Activated CD4-positive, alpha-beta T cell treated with anti-CD3 and anti-CD28 coated beads, Interleukin-2, Interleukin-6, amounts not matched to agents 100 ng/mL and 50 ng/mL, durations not matched to agents 16 hours and 8 hours (primary cell): Measurements from ENCODE around the gene ZC3H18.
A peak's percentile ranks its signal among the peaks of the same experiment; 100 is the strongest.

Experiments used
- DNase-seq: peaks from one replicate; pipeline ENCODE4 v3.0.0-alpha.2; 2020

Gene ZC3H18

DNA sequence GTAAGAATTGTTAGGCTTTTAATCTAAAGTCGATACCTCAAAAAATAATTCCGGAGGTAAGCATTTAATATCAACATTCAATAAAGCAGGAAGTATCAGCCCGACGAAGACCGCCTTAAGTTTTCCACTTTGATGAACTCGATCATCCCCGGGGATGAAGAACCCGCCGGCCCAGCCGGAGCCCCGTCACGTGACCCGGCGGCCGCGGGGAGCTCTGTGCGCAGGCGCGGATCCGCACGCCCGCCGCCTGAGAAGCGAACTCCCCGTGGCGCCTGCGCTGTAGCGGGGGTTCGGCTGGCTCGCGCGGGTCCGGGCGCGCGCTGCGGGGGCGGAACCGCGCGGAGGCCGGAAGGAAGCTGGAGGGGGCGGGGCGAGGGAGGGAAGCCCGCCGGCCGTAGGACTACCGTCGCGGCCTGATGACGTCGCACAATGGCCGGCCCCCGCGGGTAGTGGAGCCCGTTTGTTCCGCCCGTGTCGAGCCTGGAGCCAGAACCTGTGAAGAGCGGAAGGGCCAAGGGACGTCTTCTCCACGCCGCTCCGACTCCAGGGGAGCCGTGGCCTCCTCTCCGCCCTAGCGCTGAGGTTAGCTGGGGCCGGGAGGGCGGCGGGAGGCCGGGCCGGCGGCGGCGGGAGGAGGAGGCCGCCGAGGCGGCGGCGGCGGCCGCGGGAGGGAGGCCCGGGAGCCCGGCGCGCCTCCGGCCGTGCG lies at the start of gene ZC3H18:
Gene ZC3H18 (plus strand): TSS at position 419 of the 706 bp plus-strand sequence. CDS start 6,721 bp downstream, outside the sequence.
- DNase-seq = peak; percentile 97

GRCh38 chr16:88521674-88522073 lies 48.5 kb upstream of the ZC3H18 start:
- DNase-seq = no peak

GRCh38 chr16:88522276-88522949 lies 47.8 kb upstream of the ZC3H18 start:
- no peak for DNase-seq

- no peak for DNase-seq
Observed at GRCh38 chr16:88523309-88524161, 46.7 kb upstream of the ZC3H18 start.

DNA sequence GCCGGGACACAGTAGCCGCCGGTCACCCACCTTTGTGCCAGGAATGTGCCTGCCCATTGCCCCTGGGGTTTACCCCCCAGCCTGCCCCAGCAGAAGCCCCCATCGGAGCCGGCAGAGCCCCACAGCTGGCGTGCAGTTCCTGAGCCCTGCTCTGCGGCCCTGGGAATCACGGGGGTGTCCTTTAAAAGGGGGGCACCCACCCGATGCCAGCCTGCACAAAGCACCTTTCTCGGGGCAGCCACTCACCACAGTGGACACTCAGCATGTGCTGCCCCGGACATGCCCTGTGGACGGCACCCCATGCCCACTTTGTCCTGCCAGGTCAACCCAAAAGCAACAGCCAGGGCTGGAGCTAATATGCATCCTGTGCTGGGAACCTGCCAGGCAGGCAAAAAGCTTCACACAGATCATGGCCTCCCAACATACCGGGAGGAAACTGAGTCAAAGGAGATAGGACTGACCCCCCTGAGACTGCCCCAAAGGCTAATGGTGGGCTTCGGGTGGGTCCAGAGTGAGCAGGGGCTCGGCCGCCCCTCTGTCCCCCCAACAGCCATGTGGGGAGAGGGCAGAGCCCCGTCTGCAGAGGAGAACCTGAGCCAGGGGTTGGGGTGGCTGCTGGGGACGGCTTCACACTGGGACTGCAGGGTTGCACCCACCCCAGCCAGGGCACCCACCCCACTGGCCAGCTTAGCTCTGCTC lies 45.8 kb upstream of the ZC3H18 start:
- no peak for DNase-seq

GRCh38 chr16:88524973-88525662 lies 45.1 kb upstream of the ZC3H18 start:
- no peak for DNase-seq

- no peak for DNase-seq
Observed at GRCh38 chr16:88525663-88525990, 44.6 kb upstream of the ZC3H18 start.

- DNase-seq = no peak
Observed at GRCh38 chr16:88526008-88526905, 43.9 kb upstream of the ZC3H18 start.

GRCh38 chr16:88526906-88527185 lies 43.4 kb upstream of the ZC3H18 start:
- no peak for DNase-seq

DNA sequence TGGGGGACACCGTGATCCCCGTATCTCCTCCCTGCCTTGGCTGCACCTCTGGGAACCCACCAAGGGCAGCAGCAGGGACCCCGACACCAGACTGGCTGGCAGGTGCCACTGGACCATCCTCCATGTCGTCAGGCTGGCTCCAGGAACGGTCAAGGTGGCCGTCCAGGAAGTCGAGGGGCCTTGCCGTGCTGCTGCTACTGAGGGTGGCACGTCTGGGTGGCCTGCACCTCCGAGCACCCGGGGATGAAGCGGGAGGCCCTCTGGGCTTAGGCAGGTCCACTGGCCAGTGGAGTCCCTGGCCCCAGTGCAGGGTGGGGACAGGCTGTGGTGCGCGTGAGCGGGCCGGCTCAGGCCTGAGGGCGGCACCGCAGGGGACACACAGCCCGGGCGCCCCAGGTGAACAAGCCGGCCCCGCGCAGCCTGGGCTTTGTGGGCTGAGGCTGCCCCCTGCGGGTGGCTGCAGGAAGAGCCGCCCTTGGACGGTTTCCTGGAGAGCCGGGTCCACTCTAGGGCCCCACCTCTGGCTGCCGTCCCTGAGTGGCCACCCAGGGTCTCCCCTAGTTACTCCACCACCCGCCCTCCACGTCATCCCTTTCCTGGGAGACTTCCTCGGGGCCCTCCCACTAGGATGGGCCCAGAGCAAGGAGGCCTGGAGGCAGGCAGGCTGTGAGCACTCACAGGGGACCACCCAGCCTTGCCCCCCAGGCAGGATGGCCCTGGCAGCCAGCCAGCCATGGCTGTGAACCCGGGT lies 42.8 kb upstream of the ZC3H18 start:
- DNase-seq = peak; percentile 63

- DNase-seq = no peak
Observed at GRCh38 chr16:88527937-88528743, 42.1 kb upstream of the ZC3H18 start.

DNA sequence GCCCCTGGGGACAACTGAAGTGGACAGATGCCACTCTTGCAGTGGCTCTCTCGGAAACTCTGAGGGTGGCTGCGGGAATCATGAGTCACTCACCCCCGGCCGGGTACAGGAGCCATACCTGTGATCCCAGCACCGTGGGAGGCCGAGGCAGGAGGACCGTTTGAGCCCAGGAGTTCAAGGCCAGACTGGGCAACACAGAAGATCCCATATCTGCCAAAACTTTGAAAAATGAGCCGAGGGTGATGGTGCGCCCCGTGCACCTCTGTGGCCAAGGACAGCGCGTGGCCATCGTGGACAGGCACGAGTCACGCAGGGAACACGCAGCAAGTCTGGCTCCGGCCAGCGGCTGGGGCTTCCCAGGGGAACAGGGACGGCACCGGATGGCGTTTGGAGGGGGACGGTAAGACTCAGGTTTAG lies 41.3 kb upstream of the ZC3H18 start:
- no peak for DNase-seq

DNA sequence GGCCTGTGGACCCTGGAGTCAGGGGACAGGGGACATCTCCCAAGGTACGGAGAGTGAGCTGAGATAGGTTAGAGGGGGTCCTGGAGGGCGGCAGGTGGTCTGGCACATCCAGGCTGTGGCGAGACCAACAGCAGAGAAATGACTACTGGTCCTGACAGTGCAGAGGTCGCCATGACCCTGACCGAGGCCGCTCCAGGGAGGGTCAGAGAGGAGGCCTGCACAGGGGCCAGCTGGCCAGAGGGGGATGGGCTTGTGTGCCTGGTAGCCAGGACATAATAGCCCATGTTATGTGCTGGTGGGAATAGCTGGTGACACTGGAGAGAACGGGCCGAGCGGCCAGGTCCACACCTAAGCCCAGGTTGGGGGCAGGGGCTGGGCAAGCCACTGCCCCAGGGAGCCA lies 40.6 kb upstream of the ZC3H18 start:
- DNase-seq = no peak

DNA sequence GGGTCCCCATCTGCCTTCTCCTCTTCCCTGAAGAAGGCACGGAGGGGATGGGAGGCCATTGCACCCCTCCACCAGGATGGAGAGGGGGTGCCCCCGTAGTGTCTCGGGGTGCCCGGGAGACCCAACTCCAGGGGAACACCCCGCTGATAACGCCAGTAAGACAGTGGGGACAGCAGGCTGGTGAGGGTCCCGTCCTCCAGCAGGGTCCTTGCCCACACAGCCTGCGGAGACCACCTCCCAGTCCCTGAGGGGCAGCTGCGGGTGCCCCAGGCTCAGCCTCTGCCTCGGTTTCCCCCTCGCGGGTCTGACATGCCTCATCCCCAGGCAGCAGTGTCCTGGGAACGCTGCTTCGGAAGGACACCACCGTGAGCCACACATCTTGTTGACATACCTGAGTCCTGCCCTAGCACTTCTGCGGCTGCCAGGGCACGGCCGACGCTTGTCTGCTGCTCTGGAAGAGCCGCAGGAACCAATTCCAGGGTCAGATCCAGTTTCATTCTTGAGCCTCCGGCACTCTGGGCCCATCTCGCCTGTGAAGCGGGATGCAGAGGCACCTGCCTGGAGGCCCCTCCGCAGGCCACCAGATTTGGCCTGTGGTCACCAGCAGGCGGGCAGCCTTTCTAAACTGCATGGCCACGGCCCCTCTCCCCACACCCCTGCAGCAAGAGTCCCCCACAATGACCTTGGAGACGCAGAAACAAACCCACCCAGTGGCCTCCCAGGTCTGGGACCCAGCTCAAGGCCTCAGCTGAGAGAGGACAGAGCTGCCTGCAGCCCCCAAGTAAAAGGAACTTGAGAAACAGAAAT lies 39.9 kb upstream of the ZC3H18 start:
- DNase-seq = no peak

- no peak for DNase-seq
Observed at GRCh38 chr16:88530858-88531203, 39.4 kb upstream of the ZC3H18 start.

- DNase-seq = no peak
Observed at GRCh38 chr16:88531346-88531745, 38.9 kb upstream of the ZC3H18 start.

GRCh38 chr16:88531931-88532433 lies 38.2 kb upstream of the ZC3H18 start:
- DNase-seq = no peak

DNA sequence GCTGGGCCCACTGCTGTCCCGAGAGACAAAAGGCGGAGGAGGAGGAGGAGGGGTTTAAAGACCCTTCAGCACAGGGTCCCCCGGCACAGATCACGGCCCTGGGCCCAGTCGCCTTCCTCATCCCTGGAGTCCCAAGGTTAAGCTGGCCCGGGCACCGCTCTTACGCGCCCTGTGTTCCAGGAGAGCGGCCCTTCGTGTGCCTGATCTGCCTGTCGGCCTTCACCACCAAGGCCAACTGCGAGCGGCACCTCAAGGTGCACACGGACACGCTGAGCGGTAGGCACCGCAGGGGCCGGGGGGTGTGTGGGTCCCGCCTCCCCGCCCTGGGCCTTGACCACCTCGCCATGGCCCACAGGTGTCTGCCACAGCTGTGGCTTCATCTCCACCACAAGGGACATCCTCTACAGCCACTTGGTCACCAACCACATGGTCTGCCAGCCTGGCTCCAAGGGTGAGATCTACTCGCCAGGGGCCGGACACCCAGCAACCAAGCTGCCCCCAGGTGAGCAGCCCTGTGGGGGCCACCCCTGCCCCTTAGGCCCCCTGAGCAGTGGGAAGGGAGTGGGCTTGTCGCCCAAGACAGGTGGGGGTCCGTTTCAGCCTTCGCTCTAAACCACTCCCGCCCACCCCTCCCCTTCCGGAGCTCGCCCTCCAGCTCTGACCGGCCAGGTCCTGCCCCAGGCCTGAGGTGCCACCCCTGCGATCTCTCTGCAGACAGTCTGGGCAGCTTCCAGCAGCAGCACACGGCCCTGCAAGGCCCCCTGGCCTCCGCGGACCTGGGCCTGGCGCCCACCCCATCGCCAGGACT lies 37.6 kb upstream of the ZC3H18 start:
- DNase-seq = no peak
